ENCODE data around the gene MYO15B.

The MYO15B gene

DNA sequence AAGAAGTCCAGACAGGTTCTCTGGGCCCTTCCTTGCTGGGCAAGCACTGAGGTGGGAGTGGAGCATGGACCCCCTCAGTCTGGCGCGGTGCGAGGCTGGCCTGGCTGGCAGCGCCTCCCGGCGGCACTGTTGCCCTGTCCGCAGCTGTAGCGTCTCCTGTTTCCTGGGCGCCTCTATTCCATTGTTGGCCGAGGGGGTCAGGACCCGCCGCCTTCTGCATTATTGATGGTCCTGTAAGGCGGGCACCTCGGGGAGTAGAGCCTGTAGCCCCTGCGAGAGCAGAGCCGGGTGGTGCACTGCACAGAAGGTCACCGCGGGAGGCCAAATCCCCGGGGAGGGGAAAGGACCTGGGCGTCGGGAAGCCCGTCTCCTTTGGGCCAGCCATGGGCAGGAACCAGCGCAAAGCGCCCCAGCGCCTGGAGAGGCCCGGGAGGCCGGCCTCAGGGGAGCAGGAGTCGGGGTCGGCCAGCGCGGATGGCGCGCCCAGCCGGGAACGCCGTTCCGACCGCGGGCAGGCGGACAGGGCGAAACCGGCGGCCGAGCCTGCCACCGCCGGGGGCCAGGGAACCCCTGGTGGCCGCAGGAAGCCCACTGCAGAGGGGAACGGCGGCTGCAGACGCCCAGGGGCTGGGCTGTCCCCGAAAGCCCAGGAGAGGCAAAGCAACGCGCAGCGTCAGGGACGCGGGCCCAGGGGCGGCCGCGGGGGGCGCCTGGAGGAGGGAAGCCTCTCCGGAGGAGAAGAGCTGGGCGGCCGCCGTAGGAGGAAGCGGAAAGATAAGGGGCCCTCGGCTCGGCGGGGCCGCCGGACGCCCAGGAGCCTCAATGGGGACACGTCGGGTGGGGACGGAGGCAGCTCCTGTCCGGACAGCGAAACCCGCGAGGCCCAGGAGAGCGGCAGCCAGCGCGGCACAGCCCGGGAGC, at the start of gene MYO15B:
Gene MYO15B, plus strand, starts transcription at position 126 of the 921 bp plus-strand sequence. Its CDS starts 258 bp downstream, at position 384.
- peak within 1 kb of the TSS; percentile 61 to 65 for H3K4me3 ChIP-seq (ENCODE audit: low read depth in 1 of 2, low read length in 2 of 2)
- no peaks in the 10 kb centered on the region for H3K9me3 ChIP-seq (ENCODE audit: low read length)
- H3K27me3 ChIP-seq (ENCODE audit: control insufficient read depth in 1 of 2, insufficient read depth in 2 of 2, low read length in 2 of 2), result no peaks in the 10 kb centered on the region
- peaks cover 4% of the 10 kb centered on the region for H3K4me1 ChIP-seq (ENCODE audit: insufficient read depth, low read length)
- peak within 1 kb of the TSS; percentile 93 for H3K27ac ChIP-seq (ENCODE audit: low read depth, low read length)
- no peaks in the 10 kb centered on the region for H3K36me3 ChIP-seq (ENCODE audit: insufficient read depth, low read length)
- H3K9ac ChIP-seq (ENCODE audit: low read length), result no peak within 1 kb of the TSS

DNA sequence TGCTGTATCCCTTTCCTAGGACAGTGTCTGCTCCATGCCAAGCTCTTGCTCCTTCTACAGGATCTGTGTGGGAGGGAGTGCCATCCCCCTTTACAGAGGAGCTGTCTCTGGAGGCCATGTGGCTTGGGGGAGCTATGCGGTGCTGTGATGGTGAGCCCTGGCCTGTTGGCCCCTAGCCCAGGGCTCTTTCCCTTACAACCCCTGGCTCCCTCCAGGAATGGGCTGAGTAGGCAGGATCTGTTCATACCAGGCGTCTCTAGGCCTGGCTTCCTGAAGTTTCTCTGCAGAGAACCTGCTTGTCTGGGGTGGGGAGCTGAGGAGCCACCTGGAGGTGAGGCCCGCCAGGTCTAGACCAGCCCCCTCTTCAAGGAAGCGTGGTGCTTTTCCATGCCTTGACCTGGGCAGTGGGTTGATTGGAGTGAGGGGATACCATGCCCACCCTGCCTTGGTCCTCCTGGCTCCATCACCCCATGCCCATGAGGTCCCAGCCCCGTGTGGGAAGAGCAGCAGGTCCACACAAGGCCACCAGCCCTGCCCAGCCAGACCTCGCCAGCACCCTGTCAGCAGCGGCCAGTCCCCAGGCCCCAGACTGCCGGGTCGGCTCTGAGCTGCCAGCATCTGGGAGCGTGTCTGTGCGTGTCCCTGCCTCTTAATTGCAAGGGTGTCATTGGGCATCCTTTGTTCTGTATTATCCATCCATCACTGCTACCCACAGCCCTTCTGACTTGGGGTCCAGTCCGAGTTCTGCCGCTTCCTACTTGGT, 47.5 kb upstream of the MYO15B start:
- Histone ChIP-seq H3K36me3 (ENCODE audit: insufficient read depth, low read length) (no peaks in the 10 kb centered on the region), H3K9me3 (ENCODE audit: low read length) (no peaks in the 10 kb centered on the region), H3K27me3 (ENCODE audit: control insufficient read depth in 1 of 2, insufficient read depth in 2 of 2, low read length in 2 of 2) (no peaks in the 10 kb centered on the region), H3K4me1 (ENCODE audit: insufficient read depth, low read length) (no peaks in the 10 kb centered on the region), H3K4me3 (ENCODE audit: low read depth in 1 of 2, low read length in 2 of 2) (no peak overlapping the region), H3K9ac (ENCODE audit: low read length) (no peak overlapping the region), H3K27ac (ENCODE audit: low read depth, low read length) (no peak overlapping the region)

DNA sequence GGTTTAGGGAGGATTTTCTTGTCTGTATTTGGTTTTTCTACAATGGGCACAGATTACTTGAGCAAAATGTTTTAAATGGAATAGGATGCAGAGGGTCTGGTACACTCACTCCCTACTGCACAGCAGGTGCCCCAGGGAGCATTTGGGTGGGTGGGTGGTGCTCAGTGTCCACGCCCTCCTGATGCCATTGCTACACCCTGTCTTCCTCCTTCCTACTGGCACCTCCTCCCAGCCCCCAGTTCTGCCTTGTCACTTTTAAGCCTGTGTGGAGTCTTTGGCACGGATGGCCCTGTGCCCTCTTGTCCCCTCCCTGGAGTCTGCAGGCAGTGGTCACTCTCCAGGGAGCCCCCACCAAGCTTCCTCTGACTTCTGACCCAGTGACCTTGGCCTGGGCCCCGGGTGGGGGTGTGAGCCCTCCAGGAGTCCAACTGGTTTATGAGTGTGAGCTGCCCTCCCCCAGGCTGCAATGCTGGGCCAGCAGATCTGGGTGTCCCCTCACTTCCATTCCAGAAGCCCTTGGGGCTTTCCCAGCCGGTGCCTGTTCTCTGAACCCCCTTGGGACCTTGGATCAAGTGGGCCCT, 46.6 kb upstream of the MYO15B start:
- Histone ChIP-seq H3K27me3 (ENCODE audit: control insufficient read depth in 1 of 2, insufficient read depth in 2 of 2, low read length in 2 of 2) (no peaks in the 10 kb centered on the region), H3K36me3 (ENCODE audit: insufficient read depth, low read length) (no peaks in the 10 kb centered on the region), H3K27ac (ENCODE audit: low read depth, low read length) (no peak overlapping the region), H3K4me3 (ENCODE audit: low read depth in 1 of 2, low read length in 2 of 2) (no peak overlapping the region), H3K4me1 (ENCODE audit: insufficient read depth, low read length) (no peaks in the 10 kb centered on the region), H3K9me3 (ENCODE audit: low read length) (no peaks in the 10 kb centered on the region), H3K9ac (ENCODE audit: low read length) (no peak overlapping the region)

DNA sequence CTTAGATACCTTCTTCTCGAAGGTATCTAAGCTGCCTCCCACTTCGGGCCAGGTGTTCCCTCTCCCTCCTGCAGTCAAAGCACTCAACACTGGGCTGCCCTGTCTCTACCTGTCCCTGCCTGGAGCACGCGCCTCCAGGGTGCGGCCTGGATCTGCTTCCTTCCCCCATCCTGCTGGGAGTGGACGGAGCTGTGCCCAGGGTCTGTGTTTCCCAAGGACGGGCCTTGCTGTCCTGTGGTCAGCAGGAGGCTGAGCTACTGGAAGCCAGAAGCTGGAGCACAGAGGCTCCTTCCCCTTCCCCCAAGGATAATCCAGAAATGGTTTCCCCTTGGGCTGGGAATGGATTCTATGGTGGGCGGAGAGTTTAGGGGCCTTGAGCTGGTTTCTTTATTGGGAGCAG, 45.4 kb upstream of the MYO15B start:
- Histone ChIP-seq H3K4me3 (ENCODE audit: low read depth in 1 of 2, low read length in 2 of 2) (no peak overlapping the region), H3K9me3 (ENCODE audit: low read length) (no peaks in the 10 kb centered on the region), H3K36me3 (ENCODE audit: insufficient read depth, low read length) (no peaks in the 10 kb centered on the region), H3K4me1 (ENCODE audit: insufficient read depth, low read length) (no peaks in the 10 kb centered on the region), H3K9ac (ENCODE audit: low read length) (no peak overlapping the region), H3K27ac (ENCODE audit: low read depth, low read length) (no peak overlapping the region), H3K27me3 (ENCODE audit: control insufficient read depth in 1 of 2, insufficient read depth in 2 of 2, low read length in 2 of 2) (no peaks in the 10 kb centered on the region)

DNA sequence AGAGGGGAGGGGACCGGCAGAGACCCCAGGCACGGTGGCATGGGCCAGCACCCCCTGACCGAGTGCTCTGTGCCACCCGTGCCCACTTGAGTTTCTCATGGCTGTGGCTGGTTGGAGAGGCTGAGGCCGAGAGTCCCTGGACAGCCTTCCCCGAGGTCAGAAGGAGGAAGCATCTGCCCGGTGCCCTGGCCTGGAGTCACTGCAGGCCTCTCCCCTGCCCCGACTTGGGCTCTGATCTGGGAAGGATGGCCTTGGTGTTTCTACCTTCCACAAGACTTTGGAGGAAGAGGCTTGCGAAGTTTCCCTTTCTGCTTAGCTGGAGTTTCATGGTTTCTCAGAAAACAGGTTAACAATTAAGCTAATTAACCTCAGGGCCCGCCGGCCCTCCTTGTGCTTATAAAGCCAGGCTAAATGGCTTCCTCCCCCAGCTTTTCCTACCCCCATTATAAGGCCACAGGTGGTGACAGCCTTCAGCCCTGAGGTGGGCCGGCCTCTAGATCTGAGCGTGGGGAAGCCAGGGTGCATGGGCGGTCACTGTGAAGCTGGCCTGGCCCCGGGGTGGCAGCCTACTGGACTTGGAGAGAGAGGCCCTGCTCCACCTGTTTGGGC, 44.8 kb upstream of the MYO15B start:
- H3K9me3 ChIP-seq (ENCODE audit: low read length), result no peaks in the 10 kb centered on the region
- no peak overlapping the region for H3K9ac ChIP-seq (ENCODE audit: low read length)
- no peaks in the 10 kb centered on the region for H3K4me1 ChIP-seq (ENCODE audit: insufficient read depth, low read length)
- H3K36me3 ChIP-seq (ENCODE audit: insufficient read depth, low read length), result no peaks in the 10 kb centered on the region
- no peak overlapping the region for H3K4me3 ChIP-seq (ENCODE audit: low read depth in 1 of 2, low read length in 2 of 2)
- no peaks in the 10 kb centered on the region for H3K27me3 ChIP-seq (ENCODE audit: control insufficient read depth in 1 of 2, insufficient read depth in 2 of 2, low read length in 2 of 2)
- no peak overlapping the region for H3K27ac ChIP-seq (ENCODE audit: low read depth, low read length)

DNA sequence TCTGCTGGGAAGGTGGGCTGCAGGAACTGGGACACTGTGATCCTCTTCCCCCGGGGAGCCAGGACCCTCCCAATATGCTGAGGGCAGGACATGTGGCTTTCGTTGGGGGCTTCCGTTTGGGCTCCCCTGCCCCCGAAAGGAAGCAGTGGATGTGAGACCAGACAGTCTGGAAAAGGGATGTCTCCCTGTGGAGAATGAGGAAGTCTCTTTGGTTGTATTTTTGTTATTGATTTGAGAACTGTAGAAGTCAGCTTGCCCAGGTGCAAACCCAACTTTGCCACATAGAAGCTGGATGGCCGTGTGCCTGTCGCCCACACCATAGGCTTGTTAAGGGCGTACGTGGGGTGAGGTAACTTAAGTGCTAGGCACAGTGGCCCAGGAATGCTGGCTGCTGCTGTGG, 43.4 kb upstream of the MYO15B start:
- no peak overlapping the region for H3K9ac ChIP-seq (ENCODE audit: low read length)
- no peaks in the 10 kb centered on the region for H3K9me3 ChIP-seq (ENCODE audit: low read length)
- no peaks in the 10 kb centered on the region for H3K4me1 ChIP-seq (ENCODE audit: insufficient read depth, low read length)
- no peaks in the 10 kb centered on the region for H3K27me3 ChIP-seq (ENCODE audit: control insufficient read depth in 1 of 2, insufficient read depth in 2 of 2, low read length in 2 of 2)
- H3K36me3 ChIP-seq (ENCODE audit: insufficient read depth, low read length), result no peaks in the 10 kb centered on the region
- H3K4me3 ChIP-seq (ENCODE audit: low read depth in 1 of 2, low read length in 2 of 2), result no peak overlapping the region
- no peak overlapping the region for H3K27ac ChIP-seq (ENCODE audit: low read depth, low read length)

- Histone ChIP-seq H3K9me3 (ENCODE audit: low read length) (no peaks in the 10 kb centered on the region), H3K4me3 (ENCODE audit: low read depth in 1 of 2, low read length in 2 of 2) (no peak overlapping the region), H3K9ac (ENCODE audit: low read length) (no peak overlapping the region), H3K4me1 (ENCODE audit: insufficient read depth, low read length) (no peaks in the 10 kb centered on the region), H3K36me3 (ENCODE audit: insufficient read depth, low read length) (no peaks in the 10 kb centered on the region), H3K27ac (ENCODE audit: low read depth, low read length) (no peak overlapping the region), H3K27me3 (ENCODE audit: control insufficient read depth in 1 of 2, insufficient read depth in 2 of 2, low read length in 2 of 2) (no peaks in the 10 kb centered on the region)
Observed at GRCh38 chr17:75546181-75546580, 41.4 kb upstream of the MYO15B start.

GRCh38 chr17:75547091-75547490, 40.5 kb upstream of the MYO15B start:
- Histone ChIP-seq H3K27me3 (ENCODE audit: control insufficient read depth in 1 of 2, insufficient read depth in 2 of 2, low read length in 2 of 2) (no peaks in the 10 kb centered on the region), H3K9me3 (ENCODE audit: low read length) (no peaks in the 10 kb centered on the region), H3K4me3 (ENCODE audit: low read depth in 1 of 2, low read length in 2 of 2) (no peak overlapping the region), H3K36me3 (ENCODE audit: insufficient read depth, low read length) (no peaks in the 10 kb centered on the region), H3K4me1 (ENCODE audit: insufficient read depth, low read length) (no peaks in the 10 kb centered on the region), H3K9ac (ENCODE audit: low read length) (no peak overlapping the region), H3K27ac (ENCODE audit: low read depth, low read length) (no peak overlapping the region)

GRCh38 chr17:75548813-75549212, 38.8 kb upstream of the MYO15B start:
- no peaks in the 10 kb centered on the region for H3K9me3 ChIP-seq (ENCODE audit: low read length)
- no peak overlapping the region for H3K4me3 ChIP-seq (ENCODE audit: low read depth in 1 of 2, low read length in 2 of 2)
- H3K4me1 ChIP-seq (ENCODE audit: insufficient read depth, low read length), result peaks cover 5% of the 10 kb centered on the region
- no peaks in the 10 kb centered on the region for H3K36me3 ChIP-seq (ENCODE audit: insufficient read depth, low read length)
- H3K9ac ChIP-seq (ENCODE audit: low read length), result no peak overlapping the region
- H3K27me3 ChIP-seq (ENCODE audit: control insufficient read depth in 1 of 2, insufficient read depth in 2 of 2, low read length in 2 of 2), result no peaks in the 10 kb centered on the region
- no peak overlapping the region for H3K27ac ChIP-seq (ENCODE audit: low read depth, low read length)

DNA sequence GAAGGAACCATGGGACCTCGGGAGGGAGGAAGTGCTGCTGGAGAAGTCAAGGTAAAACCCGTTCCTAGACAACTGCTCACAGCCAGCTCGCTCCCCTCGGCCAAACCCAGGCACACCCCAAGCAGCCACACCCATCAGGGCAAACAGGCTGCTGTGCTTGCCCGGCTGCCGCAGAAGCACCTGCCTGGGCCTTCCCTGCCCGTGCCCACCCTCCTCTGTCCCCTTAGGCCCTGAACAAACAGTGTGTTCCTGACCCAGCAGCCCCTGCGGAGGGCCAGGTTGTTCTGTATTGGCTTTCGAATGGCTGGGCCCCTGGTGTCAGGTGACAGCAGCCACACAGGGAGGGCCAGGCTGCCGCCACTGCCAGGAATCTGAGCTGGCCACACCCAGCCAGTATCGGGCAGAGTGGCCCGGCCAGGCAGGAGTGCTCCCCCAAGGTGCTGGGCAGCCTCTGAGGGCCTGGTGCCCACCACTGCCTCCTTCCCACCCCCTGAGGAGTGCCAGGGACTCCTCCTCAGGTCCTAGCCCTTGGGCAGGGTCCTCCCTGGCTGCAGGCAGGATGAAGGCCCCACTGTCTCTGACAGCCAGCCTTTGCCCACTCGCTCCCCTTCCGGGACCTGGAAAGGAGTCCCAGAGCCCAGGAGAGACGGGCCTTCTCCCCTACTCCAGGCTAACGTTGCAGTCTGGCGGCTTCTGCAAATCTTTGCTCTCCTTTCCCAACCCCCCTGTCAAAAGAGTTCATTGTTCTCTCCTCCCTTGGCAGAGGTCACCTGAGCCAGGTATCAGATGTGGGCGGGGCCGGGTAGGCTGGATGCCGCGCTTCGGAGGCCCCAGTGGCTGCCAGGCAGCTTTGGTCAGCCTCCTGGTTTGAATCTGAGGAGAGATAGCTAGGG, 38.1 kb upstream of the MYO15B start:
- no peaks in the 10 kb centered on the region for H3K36me3 ChIP-seq (ENCODE audit: insufficient read depth, low read length)
- H3K27ac ChIP-seq (ENCODE audit: low read depth, low read length), result no peak overlapping the region
- no peaks in the 10 kb centered on the region for H3K9me3 ChIP-seq (ENCODE audit: low read length)
- no peaks in the 10 kb centered on the region for H3K27me3 ChIP-seq (ENCODE audit: control insufficient read depth in 1 of 2, insufficient read depth in 2 of 2, low read length in 2 of 2)
- H3K4me1 ChIP-seq (ENCODE audit: insufficient read depth, low read length), result peaks cover 5% of the 10 kb centered on the region
- no peak overlapping the region for H3K4me3 ChIP-seq (ENCODE audit: low read depth in 1 of 2, low read length in 2 of 2)
- no peak overlapping the region for H3K9ac ChIP-seq (ENCODE audit: low read length)

Data from muscle layer of colon (tissue), 2 donors.